ENCODE measurements around the gene NFIA. TPM values are rescaled to one million over a fixed set of nuclear protein-coding genes. Genes with fewer than 3 reads are reported as not detected.
"Not testable (repeated sequence)": the region's sequence is repeated elsewhere in the genome, so short reads cannot be mapped to it uniquely, and the experiment has no call there.

Gene NFIA
- total and polyA plus RNA-seq, 8 donors = 9.6 to 108 (median 37.2) TPM

DNA sequence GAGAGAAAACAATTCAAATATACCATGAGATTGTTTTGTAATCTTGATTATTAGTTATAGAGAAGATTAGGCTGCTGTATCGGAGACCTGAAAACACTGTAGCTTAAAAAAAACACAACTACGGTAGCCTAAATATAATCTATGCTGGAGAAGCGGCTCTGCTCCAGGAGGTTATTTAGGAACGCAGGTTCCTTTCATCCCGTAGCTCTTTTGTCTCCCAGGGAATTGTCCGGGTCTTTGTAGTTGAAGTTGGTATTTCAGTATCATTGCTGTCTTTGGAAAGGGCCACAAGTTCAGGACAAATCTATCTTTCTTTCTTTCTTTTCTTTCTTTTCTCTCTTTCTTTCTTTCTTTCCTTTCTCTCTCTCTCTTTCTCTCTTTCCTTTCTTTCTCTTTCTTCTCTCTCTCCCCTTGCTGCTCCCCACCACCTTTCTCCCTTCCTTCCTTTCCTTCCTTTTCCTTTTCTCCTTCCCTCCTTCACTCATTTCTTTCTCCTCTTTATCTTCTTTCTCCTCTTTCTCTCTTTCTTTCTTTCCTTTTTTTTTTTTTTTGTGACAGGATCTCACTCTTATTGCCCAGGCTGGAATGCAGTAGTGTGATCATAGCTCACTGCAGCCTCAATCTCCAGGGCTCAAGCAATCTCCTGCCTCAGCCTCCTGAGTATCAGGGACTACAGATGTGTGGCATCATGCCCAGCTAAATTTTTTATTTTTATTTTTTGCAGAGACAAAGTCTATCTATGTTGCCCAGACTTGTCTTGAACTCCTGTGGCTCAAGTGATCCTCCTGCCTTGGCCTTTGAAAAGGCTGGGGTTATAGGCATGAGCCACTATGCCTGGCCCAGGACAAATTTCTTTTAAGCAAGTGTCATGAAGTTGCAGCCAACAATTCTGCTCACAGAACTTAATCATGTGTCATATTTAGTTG lies 10.9 kb upstream of the NFIA start:
- WGBS, 5 donors = 79 to 87% (median 84%) methylated on average over 6 of the region's 6 CpGs
- intact Hi-C loops (cut with DNase I; ENCODE audit: low total_unique reads) = loop anchor here (10.0 kb wide), 1 partner anchor 123 kb away; no protein-coding TSS in a partner anchor

DNA sequence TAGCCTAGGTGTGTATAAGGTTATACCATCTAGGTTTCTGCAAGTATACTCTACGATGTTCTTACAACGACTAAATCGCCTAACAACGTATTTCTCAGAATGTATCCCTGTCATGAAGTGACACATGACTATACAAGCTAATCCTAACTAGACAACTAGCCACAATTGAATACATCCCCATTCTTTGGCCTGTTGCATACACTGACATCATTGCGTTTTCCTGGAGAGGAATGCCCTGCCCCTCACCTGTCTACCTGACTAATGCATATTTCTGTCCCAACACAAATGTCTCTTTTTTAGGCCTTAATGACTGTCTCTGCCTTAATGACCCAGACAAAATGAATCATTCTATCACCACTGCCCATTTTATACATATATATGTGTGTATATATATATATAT lies 8.5 kb upstream of the NFIA start:
- H3K36me3 ChIP-seq = no peaks in the 10 kb centered on the region

More for the DNA sequence above, 10.9 kb upstream of the NFIA start:
- Histone ChIP-seq H3K27me3 (no peaks in the 10 kb centered on the region), H3K4me1 (peaks cover 9 to 14% (median 10%) of the 10 kb centered on the region in 4 donors), H3K9me3 (no peaks in the 10 kb centered on the region), H3K4me3 (no peak overlapping the region), H3K36me3 (no peaks in the 10 kb centered on the region), H3K27ac (no peak overlapping the region)
- DNase-seq = no peak
- TF ChIP-seq, protein P1, sequence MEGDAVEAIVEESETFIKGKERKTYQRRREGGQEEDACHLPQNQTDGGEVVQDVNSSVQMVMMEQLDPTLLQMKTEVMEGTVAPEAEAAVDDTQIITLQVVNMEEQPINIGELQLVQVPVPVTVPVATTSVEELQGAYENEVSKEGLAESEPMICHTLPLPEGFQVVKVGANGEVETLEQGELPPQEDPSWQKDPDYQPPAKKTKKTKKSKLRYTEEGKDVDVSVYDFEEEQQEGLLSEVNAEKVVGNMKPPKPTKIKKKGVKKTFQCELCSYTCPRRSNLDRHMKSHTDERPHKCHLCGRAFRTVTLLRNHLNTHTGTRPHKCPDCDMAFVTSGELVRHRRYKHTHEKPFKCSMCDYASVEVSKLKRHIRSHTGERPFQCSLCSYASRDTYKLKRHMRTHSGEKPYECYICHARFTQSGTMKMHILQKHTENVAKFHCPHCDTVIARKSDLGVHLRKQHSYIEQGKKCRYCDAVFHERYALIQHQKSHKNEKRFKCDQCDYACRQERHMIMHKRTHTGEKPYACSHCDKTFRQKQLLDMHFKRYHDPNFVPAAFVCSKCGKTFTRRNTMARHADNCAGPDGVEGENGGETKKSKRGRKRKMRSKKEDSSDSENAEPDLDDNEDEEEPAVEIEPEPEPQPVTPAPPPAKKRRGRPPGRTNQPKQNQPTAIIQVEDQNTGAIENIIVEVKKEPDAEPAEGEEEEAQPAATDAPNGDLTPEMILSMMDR (IDR thresholded peaks at IDR 0.05) = no peak
- TF ChIP-seq EP300 (IDR thresholded peaks at IDR 0.05) (no peak), POLR2A (IDR thresholded peaks at IDR 0.05) (no peak), POLR2AphosphoS5 (IDR thresholded peaks at IDR 0.05) (no peak)

DNA sequence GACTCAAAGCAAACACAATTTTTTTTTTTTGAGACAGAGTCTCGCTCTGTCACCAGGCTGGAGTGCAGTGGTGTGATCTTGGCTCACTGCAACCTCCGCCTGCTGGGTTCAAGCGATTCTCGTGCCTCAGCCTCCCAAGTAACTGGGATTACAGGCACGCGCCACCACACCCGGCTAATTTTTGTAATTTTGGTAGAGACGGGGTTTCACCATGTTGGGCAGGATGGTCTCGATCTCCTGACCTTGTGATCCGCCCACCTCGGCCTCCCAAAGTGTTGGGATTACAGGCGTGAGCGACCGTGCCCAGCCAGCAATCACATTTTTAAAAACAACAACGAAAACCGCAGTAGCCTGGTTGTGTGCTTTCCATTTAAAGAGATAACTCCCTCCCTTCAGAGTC lies 6.5 kb upstream of the NFIA start:
- peak overlapping the region in 2 of 4 donors; percentile 52 to 69 for H3K4me3 ChIP-seq
- H3K9me3 ChIP-seq, H3K36me3 ChIP-seq, H3K27me3 ChIP-seq, DNase-seq: not testable (repeated sequence)
- peaks cover 35 to 44% (median 41%) of the 10 kb centered on the region in 4 donors for H3K4me1 ChIP-seq
- 47 to 67% (median 56%) methylated on average over 16 of the region's 16 CpGs for WGBS, 5 donors
- intact Hi-C loops (cut with DNase I; ENCODE audit: low total_unique reads) = loop anchor here (10.0 kb wide), 1 partner anchor 119 kb away; no protein-coding TSS in a partner anchor
- peak overlapping the region; percentile 81 to 96 (median 91) for H3K27ac ChIP-seq

More for the DNA sequence above, 8.5 kb upstream of the NFIA start:
- intact Hi-C loops (cut with DNase I; ENCODE audit: low total_unique reads) = loop anchor here (10.0 kb wide), 1 partner anchor 121 kb away; no protein-coding TSS in a partner anchor
- Histone ChIP-seq H3K4me3 (no peak overlapping the region), H3K9me3 (no peaks in the 10 kb centered on the region), H3K4me1 (peaks cover 18 to 24% (median 22%) of the 10 kb centered on the region in 4 donors), H3K27ac (no peak overlapping the region), H3K27me3 (no peaks in the 10 kb centered on the region)
- WGBS, 5 donors = 92 to 98% (median 98%) methylated on average over 5 of the region's 5 CpGs
- no peak for DNase-seq
- no peak for TF ChIP-seq POLR2A (IDR thresholded peaks at IDR 0.05)
- no peak for TF ChIP-seq POLR2AphosphoS5 (IDR thresholded peaks at IDR 0.05)
- no peak for TF ChIP-seq EP300 (IDR thresholded peaks at IDR 0.05)
- TF ChIP-seq, protein P1 (IDR thresholded peaks at IDR 0.05) = no peak

DNA sequence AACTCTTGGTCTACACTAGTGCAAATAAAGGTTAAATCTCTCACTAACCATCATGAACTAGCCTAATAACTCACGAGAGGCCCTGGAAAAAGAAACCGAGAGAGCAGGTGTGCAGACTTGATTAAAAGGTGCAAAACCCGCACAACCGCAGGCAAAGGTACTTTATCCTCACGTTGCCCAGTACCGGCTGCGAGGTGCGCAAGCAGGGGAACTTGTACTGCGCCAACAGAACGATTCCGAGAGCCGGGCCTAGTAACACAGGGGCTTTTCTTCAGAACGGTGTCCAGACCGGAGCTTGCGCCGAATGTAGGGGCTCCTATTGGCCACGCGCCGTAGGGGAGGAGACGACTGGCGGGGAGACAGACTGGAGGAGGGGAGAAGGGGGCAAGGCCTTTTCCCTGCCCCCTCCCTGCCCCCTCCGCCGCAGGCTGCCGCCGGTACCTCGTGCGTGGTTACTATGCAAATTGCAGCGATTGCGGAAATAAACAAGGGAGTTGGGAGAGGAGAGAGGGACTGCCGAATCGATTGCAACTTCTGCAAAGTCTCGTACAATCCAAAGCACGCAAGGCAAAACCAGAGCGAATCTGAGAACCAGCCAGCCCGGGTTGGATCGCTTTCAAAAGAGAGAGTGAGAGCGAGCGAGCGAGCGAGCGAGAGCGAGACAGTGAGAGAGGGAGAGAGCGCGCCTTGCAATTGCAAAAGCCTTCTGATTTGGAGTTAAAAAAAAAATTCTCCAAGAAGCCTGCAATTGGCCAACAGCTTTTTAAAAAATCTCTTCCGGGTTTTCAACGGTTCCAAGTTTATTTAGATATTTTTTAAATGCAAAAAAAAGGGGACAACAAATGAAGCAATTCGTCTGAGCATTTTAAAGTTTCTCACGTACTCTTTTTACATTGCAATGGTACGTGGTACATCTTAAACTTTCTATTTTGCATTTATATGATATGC lies 5.4 kb upstream of the NFIA start:
- Histone ChIP-seq H3K27ac (peak overlapping the region; percentile 81 to 96 (median 89)), H3K4me1 (peaks cover 40 to 54% (median 51%) of the 10 kb centered on the region in 4 donors), H3K4me3 (peak overlapping the region; percentile 52 to 69 (median 56)), H3K9me3 (no peaks in the 10 kb centered on the region), H3K36me3 (no peaks in the 10 kb centered on the region), H3K27me3 (no peaks in the 10 kb centered on the region)
- intact Hi-C loops (cut with DNase I; ENCODE audit: low total_unique reads) = loop anchor here (10.0 kb wide), 1 partner anchor 118 kb away; no protein-coding TSS in a partner anchor
- TF ChIP-seq EP300 (IDR thresholded peaks at IDR 0.05) (no peak), POLR2AphosphoS5 (IDR thresholded peaks at IDR 0.05) (peak; percentile 23 to 61 (median 50))
- DNase-seq = peak; percentile 87 to 97
- 0 to 1% (median 0%) methylated on average over 49 of the region's 49 CpGs for WGBS, 5 donors
